Esophagus squamous epithelium (tissue), 5 donors: ENCODE results near the gene TRA2B. TPM values are rescaled to one million over a fixed set of nuclear protein-coding genes. Genes with fewer than 3 reads are reported as not detected.

Source experiments
- DNase-seq: peaks from one replicate; lab custom pipeline; 2025; lab: John Stamatoyannopoulos, UW
- H3K27ac ChIP-seq, 4 donors: fragments of 200-600 bp; sonication (generic); one replicate each; pipeline ENCODE4 v1.5.1; 2016 to 2019; ENCODE audit warnings: mild to moderate bottlenecking in 1 of 4
- H3K27me3 ChIP-seq, 4 donors: fragments of 200-600 bp; sonication (generic); 1 replicate in 3 of 4; 2 replicates in 1 of 4; pipeline versions ENCODE4 v1.5.1 to v1.6.0; 2017 to 2021; ENCODE audit warnings: antibody characterized with exemption in 1 of 4
- H3K36me3 ChIP-seq, 3 donors: fragments of 200-600 bp; sonication (generic); one replicate each; pipeline ENCODE4 v1.5.1; 2016 to 2019
- H3K4me1 ChIP-seq, 3 donors: fragments of 200-600 bp; sonication (generic); one replicate each; pipeline ENCODE4 v1.5.1; 2017 to 2019
- H3K4me3 ChIP-seq, 4 donors: fragments of 200-600 bp; sonication (generic); 1 replicate in 3 of 4; 2 replicates in 1 of 4; pipeline ENCODE4 v1.5.1; 2016 to 2019; ENCODE audit warnings: mild to moderate bottlenecking in 2 of 4, moderate library complexity in 1 of 4
- H3K9me3 ChIP-seq, 3 donors: fragments of 200-600 bp; sonication (generic); one replicate each; pipeline ENCODE4 v1.5.1; 2016 to 2019
- CTCF ChIP-seq, 6 experiments: fragments of 450-650 bp in 4 of 6; fragments of 200-600 bp in 2 of 6; sonication (generic) in 2 of 6; IDR thresholded peaks; one replicate each; pipeline ENCODE4 v1.5.1; 2016 to 2019; ENCODE audit warnings: antibody characterized with exemption in 6 of 6, mild to moderate bottlenecking in 4 of 6, moderate library complexity in 4 of 6
- POLR2A ChIP-seq, 4 donors: fragments of 450-650 bp; IDR thresholded peaks; one replicate each; pipeline ENCODE4 v1.6.1; 2017; ENCODE audit warnings: antibody characterized with exemption in 4 of 4, mild to moderate bottlenecking in 4 of 4, moderate library complexity in 3 of 4
- WGBS, 2 donors: methylation state at CpG; one replicate each; pipeline ENCODE4 v1.1.5; 2018; 5-methylcytosine and 5-hydroxymethylcytosine counted together
- intact Hi-C: fragments of 100-400 bp; cut with DNase I; formaldehyde crosslinking; loops from one replicate; pipeline ENCODE4 v1.15.0; 2022
- total RNA-seq, 4 donors: library from RNA; depleted of rRNA; stranded (reverse); fragments of >200 nt; gene quantifications; one replicate each; pipeline ENCODE4 v1.1.0, GENCODE V29; 2016
- donor health status: DM: yes; HTN: yes; CAD: no.

The TRA2B gene
- total RNA-seq, 4 donors from 2014 or later = 83.3 to 396 (median 171) TPM

DNA sequence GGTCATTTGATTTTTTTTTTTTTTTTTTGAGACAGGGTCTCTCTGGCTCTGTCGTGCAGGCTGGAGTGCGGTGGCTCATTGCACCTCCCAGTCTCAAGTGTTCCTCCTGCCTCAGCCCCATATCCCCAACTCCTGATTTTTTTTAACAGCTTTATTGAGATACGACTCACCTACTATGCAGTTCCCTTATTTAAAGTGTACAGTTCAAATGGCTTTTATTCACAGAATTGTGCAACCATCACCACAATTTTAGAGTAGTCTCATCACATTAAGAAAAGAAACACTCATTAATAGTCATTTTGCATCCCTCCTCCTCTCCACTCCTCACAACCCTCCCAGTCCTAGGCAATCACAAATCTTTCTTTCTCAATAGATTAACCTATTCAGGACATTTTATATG lies 1.9 kb upstream of the TRA2B start:
- intact Hi-C loops = no loop called here
- H3K4me1 ChIP-seq = peaks cover 0 to 31% (median 10%) of the 10 kb centered on the region in 3 donors
- no peaks in the 10 kb centered on the region for H3K36me3 ChIP-seq
- H3K9me3 ChIP-seq = no peaks in the 10 kb centered on the region
- WGBS, 2 donors = 72% methylated on average over 3 of the region's 3 CpGs
- DNase-seq = no peak
- no peaks in the 10 kb centered on the region for H3K27me3 ChIP-seq
- TF ChIP-seq CTCF (IDR thresholded peaks at IDR 0.05) (no peak), POLR2A (IDR thresholded peaks at IDR 0.05) (no peak)
- no peak overlapping the region for H3K27ac ChIP-seq
- H3K4me3 ChIP-seq = no peak overlapping the region

- H3K9me3 ChIP-seq = no peaks in the 10 kb centered on the region
- H3K27me3 ChIP-seq = no peaks in the 10 kb centered on the region
- WGBS, 2 donors = 0 to 1% methylated on average over 18 to 25 of the region's 56 CpGs
- peak in 1 of 4 donors; percentile 47 for TF ChIP-seq POLR2A (IDR thresholded peaks at IDR 0.05)
- TF ChIP-seq CTCF (IDR thresholded peaks at IDR 0.05) = no peak
- DNase-seq = peak; percentile 39
- H3K4me1 ChIP-seq = peaks cover 13 to 47% (median 18%) of the 10 kb centered on the region in 3 donors
- peak overlapping the region; percentile 94 to 100 (median 100) for H3K27ac ChIP-seq
- H3K4me3 ChIP-seq = peak overlapping the region; percentile 57 to 100 (median 97)
- H3K36me3 ChIP-seq = no peaks in the 10 kb centered on the region
- intact Hi-C loops = no loop called here
Observed at GRCh38 chr3:185936814-185937688, 763 bp downstream of the TRA2B start.

GRCh38 chr3:185936273-185936629 lies 1.6 kb downstream of the TRA2B start:
- no peak for DNase-seq
- WGBS, 2 donors = 0 to 2% methylated on average over 8 of the region's 8 CpGs
- peak overlapping the region; percentile 45 to 100 (median 97) for H3K27ac ChIP-seq
- no peaks in the 10 kb centered on the region for H3K27me3 ChIP-seq
- H3K4me3 ChIP-seq = peak overlapping the region; percentile 57 to 100 (median 97)
- intact Hi-C loops = no loop called here
- H3K9me3 ChIP-seq = no peaks in the 10 kb centered on the region
- H3K36me3 ChIP-seq = peaks cover 0 to 1% (median 0%) of the 10 kb centered on the region in 3 donors
- peaks cover 13 to 55% (median 21%) of the 10 kb centered on the region in 3 donors for H3K4me1 ChIP-seq
- TF ChIP-seq POLR2A (IDR thresholded peaks at IDR 0.05) (no peak), CTCF (IDR thresholded peaks at IDR 0.05) (no peak)

- WGBS, 2 donors = 2% methylated on average over 11 of the region's 11 CpGs
- peak overlapping the region; percentile 57 to 100 (median 97) for H3K4me3 ChIP-seq
- no peaks in the 10 kb centered on the region for H3K9me3 ChIP-seq
- H3K27ac ChIP-seq = peak overlapping the region; percentile 45 to 100 (median 97)
- H3K36me3 ChIP-seq = peaks cover 0 to 7% (median 0%) of the 10 kb centered on the region in 3 donors
- no peak for DNase-seq
- peaks cover 13 to 61% (median 27%) of the 10 kb centered on the region in 3 donors for H3K4me1 ChIP-seq
- no peaks in the 10 kb centered on the region for H3K27me3 ChIP-seq
- TF ChIP-seq CTCF (IDR thresholded peaks at IDR 0.05) (no peak), POLR2A (IDR thresholded peaks at IDR 0.05) (no peak)
- intact Hi-C loops = no loop called here
Observed at GRCh38 chr3:185935465-185936272, 2.1 kb downstream of the TRA2B start.
